Measurements from ENCODE around the gene GNLY.

The GNLY gene

DNA sequence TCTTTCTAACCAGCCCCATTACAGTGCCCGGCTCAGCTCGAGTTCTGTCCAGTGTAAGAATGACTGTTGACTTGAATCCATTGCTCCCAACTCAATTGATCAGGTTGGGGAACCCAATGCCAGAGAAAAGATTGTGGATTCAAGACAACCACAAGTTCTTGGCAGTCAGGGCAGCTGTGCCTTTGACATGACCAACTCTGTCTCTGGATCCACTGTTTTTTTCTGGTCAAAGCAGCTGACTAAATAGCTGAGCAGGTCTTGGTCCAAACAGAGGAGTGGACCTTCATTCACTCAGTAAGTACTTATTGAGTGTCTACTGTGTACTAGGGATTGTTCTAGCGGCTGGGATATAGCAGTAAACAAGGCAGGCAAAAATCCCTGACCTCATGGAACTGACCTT is 53.3 kb downstream of the GNLY start:
- Histone ChIP-seq H3K4me3 (ENCODE audit: low read depth, low read length) (no peak overlapping the region), H3K36me3 (replicated peaks) (no peaks in the 10 kb centered on the region), H3K27ac (no peak overlapping the region), H3K27me3 (replicated peaks) (no peaks in the 10 kb centered on the region)
- TF ChIP-seq, protein P1, sequence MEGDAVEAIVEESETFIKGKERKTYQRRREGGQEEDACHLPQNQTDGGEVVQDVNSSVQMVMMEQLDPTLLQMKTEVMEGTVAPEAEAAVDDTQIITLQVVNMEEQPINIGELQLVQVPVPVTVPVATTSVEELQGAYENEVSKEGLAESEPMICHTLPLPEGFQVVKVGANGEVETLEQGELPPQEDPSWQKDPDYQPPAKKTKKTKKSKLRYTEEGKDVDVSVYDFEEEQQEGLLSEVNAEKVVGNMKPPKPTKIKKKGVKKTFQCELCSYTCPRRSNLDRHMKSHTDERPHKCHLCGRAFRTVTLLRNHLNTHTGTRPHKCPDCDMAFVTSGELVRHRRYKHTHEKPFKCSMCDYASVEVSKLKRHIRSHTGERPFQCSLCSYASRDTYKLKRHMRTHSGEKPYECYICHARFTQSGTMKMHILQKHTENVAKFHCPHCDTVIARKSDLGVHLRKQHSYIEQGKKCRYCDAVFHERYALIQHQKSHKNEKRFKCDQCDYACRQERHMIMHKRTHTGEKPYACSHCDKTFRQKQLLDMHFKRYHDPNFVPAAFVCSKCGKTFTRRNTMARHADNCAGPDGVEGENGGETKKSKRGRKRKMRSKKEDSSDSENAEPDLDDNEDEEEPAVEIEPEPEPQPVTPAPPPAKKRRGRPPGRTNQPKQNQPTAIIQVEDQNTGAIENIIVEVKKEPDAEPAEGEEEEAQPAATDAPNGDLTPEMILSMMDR (IDR thresholded peaks at IDR 0.05; ENCODE audit: low read depth, low read length, missing control alignments), result no peak
- in situ Hi-C loops (cut with HindIII; ENCODE audit: low pct_ligation_motif_present, low sequenced_read_pairs), result no loop called here
- no peak for DNase-seq

DNA sequence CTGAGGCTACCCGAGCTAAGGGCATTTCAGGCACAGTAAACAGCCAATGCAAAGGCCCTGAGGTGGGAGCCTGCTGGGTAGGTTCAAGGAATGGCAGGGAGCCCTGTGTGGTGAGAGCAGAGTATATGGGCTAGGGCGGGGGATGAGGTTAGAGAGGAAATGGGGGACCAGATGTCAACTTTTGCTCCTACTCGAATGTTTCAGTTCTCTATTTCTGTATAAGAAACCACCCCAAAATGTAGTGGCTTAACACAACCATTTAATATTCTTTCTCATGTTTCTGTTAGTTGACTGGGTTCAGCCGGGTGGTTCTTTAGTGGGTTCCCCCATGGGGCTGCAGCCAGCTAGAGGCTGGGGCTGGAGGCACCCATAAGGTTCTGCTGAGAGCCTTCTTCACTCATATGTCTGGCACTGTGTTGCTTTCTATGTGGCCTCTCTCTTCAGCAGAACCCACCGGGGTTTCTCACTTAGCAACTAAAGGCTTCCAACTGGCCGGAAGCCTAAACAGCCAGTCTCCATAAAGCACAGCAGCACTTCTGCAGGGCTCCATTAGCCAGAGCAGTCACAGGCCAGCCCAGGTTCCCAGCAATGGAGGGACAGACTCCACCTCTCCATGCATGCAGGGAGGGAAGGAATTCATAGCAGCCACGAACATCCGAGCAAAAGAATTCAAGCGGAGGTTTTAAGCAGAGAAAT is 54.0 kb downstream of the GNLY start:
- no peak for DNase-seq
- TF ChIP-seq, protein P1 (IDR thresholded peaks at IDR 0.05; ENCODE audit: low read depth, low read length, missing control alignments), result no peak
- Histone ChIP-seq H3K27me3 (replicated peaks) (no peaks in the 10 kb centered on the region), H3K4me3 (ENCODE audit: low read depth, low read length) (no peak overlapping the region), H3K36me3 (replicated peaks) (no peaks in the 10 kb centered on the region), H3K27ac (no peak overlapping the region)
- in situ Hi-C loops (cut with HindIII; ENCODE audit: low pct_ligation_motif_present, low sequenced_read_pairs), result no loop called here

All from brain microvascular endothelial cell (primary cell).